Endothelial cell of umbilical vein (primary cell): ENCODE results near the gene OSBPL5. TPM values are rescaled to one million over a fixed set of nuclear protein-coding genes. Genes with fewer than 3 reads are reported as not detected.

Experiments
- BruUV-seq: library from RNA; stranded (reverse); fragments of 400-500 nt; replicated peaks from 2 replicates; lab custom pipeline; 2021; lab: Mats Ljungman, UMichigan
- CTCF ChIA-PET: fragments of 300-600, 350-600 bp; sonication (Branson Sonifier 250); formaldehyde crosslinking; loops from one replicate; lab custom pipeline; 2021; ENCODE audit warnings: antibody characterized with exemption, inconsistent platforms; lab: Charles Lee
- POLR2A ChIA-PET: fragments of 300-600, 350-600 bp; sonication (Branson Sonifier 250); formaldehyde crosslinking; loops from one replicate; lab custom pipeline; 2021; ENCODE audit warnings: antibody characterized with exemption, inconsistent platforms; lab: Charles Lee
- DNase-seq: peaks from one replicate; pipeline ENCODE4 v3.0.0-alpha.2; 2011; ENCODE audit warnings: low read depth, low spot score
- FAIRE-seq: peaks from 2 replicates; lab custom pipeline; 2011; peaks lifted over from hg19 to GRCh38; lab: Jason Lieb, UNC
- H2AFZ ChIP-seq: 2 replicates; pipeline ENCODE4 v1.6.0; 2012; ENCODE audit warnings: low read depth, low read length, control low read depth, inconsistent platforms
- H3K27ac ChIP-seq: 2 replicates; pipeline ENCODE4 v1.5.1; 2011; ENCODE audit warnings: low read depth, mild to moderate bottlenecking, control low read depth, low read length, moderate library complexity; ENCODE audit not compliant: insufficient read depth
- H3K27me3 ChIP-seq, 2 experiments: 2 replicates each; pipeline versions ENCODE4 v1.6.0 to v1.6.1; 2011; ENCODE audit warnings: low read length in 2 of 2, mixed read lengths in 1 of 2; ENCODE audit not compliant: control insufficient read depth in 2 of 2, insufficient read depth in 2 of 2
- H3K36me3 ChIP-seq, 2 experiments: 2 replicates in 1 of 2; 3 replicates in 1 of 2; pipeline ENCODE4 v1.5.1; 2011; ENCODE audit warnings: low read length in 2 of 2, mild to moderate bottlenecking in 1 of 2, moderate library complexity in 1 of 2; ENCODE audit not compliant: control insufficient read depth in 2 of 2, insufficient read depth in 2 of 2; ENCODE audit errors: extremely low read depth in 1 of 2
- H3K4me1 ChIP-seq: 3 replicates; pipeline ENCODE4 v1.5.1; 2011; ENCODE audit warnings: mild to moderate bottlenecking, low read length; ENCODE audit not compliant: control insufficient read depth, insufficient read depth; ENCODE audit errors: extremely low read depth
- H3K4me2 ChIP-seq: 2 replicates; pipeline ENCODE4 v1.6.1; 2011; ENCODE audit warnings: low read length, control low read depth, mixed read lengths; ENCODE audit not compliant: insufficient read depth
- H3K4me3 ChIP-seq, 3 experiments: fragments of 200-600 bp in 1 of 3; sonication (generic), shearing (Covaris generic) in 1 of 3; replicated peaks in 1 of 3; 2 replicates each; pipeline ENCODE4 v1.5.1; 2011 to 2016; ENCODE audit warnings: control low read depth in 3 of 3, low read length in 3 of 3, mild to moderate bottlenecking in 2 of 3, inconsistent platforms in 1 of 3, low read depth in 1 of 3, moderate library complexity in 1 of 3; ENCODE audit not compliant: insufficient read depth in 1 of 3
- H3K79me2 ChIP-seq: 2 replicates; pipeline ENCODE4 v1.6.0; 2012; ENCODE audit warnings: low read length, inconsistent platforms; ENCODE audit not compliant: control insufficient read depth, insufficient read depth
- H3K9ac ChIP-seq: replicated peaks from 2 replicates; pipeline ENCODE3; 2011; ENCODE audit warnings: low read length, control low read depth; ENCODE audit not compliant: insufficient read depth; ENCODE audit errors: extremely low read depth
- H3K9me1 ChIP-seq: replicated peaks from 3 replicates; pipeline ENCODE4 v1.6.0; 2011; ENCODE audit warnings: mild to moderate bottlenecking, low read length; ENCODE audit not compliant: control insufficient read depth, insufficient read depth; ENCODE audit errors: extremely low read depth
- H3K9me3 ChIP-seq: replicated peaks from 2 replicates; pipeline ENCODE4 v1.5.1; 2012; ENCODE audit warnings: low read length, inconsistent platforms; ENCODE audit not compliant: control insufficient read depth, insufficient read depth
- H4K20me1 ChIP-seq: replicated peaks from 2 replicates; pipeline ENCODE3; 2011; ENCODE audit warnings: mild to moderate bottlenecking, low read length; ENCODE audit not compliant: control insufficient read depth, insufficient read depth; ENCODE audit errors: extremely low read depth
- EZH2 ChIP-seq: IDR thresholded peaks from 2 replicates; pipeline ENCODE4 v1.6.1; 2012; ENCODE audit warnings: borderline replicate concordance, low read depth, mild to moderate bottlenecking, moderate library complexity, low read length, inconsistent platforms; ENCODE audit not compliant: severe bottlenecking
- FOS ChIP-seq: IDR thresholded peaks from 2 replicates; pipeline ENCODE4 v1.6.1; 2011; ENCODE audit warnings: mild to moderate bottlenecking, low read length, moderate library complexity, borderline replicate concordance; ENCODE audit not compliant: insufficient read depth
- GATA2 ChIP-seq: IDR thresholded peaks from 2 replicates; pipeline ENCODE4 v1.7.0; 2011; ENCODE audit warnings: low read depth, mild to moderate bottlenecking, moderate library complexity, mixed read lengths, low read length; ENCODE audit not compliant: insufficient read length, insufficient read depth
- JUN ChIP-seq: IDR thresholded peaks from 2 replicates; pipeline ENCODE4 v1.6.1; 2011; ENCODE audit warnings: borderline replicate concordance, low read depth; ENCODE audit not compliant: insufficient read length, insufficient read depth
- MYC ChIP-seq: IDR thresholded peaks from one replicate; pipeline ENCODE4 v1.6.1; 2011; ENCODE audit warnings: mild to moderate bottlenecking, low read depth, low read length
- POLR2A ChIP-seq: IDR thresholded peaks from 2 replicates; pipeline ENCODE4 v1.6.1; 2012; ENCODE audit warnings: low read depth, mild to moderate bottlenecking, control low read depth, low read length
- POLR2AphosphoS5 ChIP-seq: IDR thresholded peaks from 2 replicates; pipeline ENCODE4 v1.6.1; 2012; ENCODE audit warnings: low read depth, mild to moderate bottlenecking, control low read depth, low read length, moderate library complexity; ENCODE audit not compliant: insufficient read depth
- dilution Hi-C: fragments of 300-500 bp; cut with MboI; formaldehyde crosslinking; loops from one replicate; pipeline ENCODE4 v1.15.0; 2019; ENCODE audit warnings: low sequenced_read_pairs; ENCODE audit not compliant: extremely low pct_ligation_motif_present
- intact Hi-C: fragments of 100-400 bp; cut with micrococcal nuclease; formaldehyde crosslinking; loops from one replicate; pipeline ENCODE4 v1.10.0; 2022
- polyA plus RNA-seq, 4 experiments: library from polyadenylated mRNA; depleted of rRNA in 3 of 4; stranded (reverse) in 3 of 4; unstranded in 1 of 4; fragments of >200 nt; gene quantifications; 2 replicates each; pipeline versions ENCODE4 v1.2.1 to v1.2.3, GENCODE V29; 2011 to 2012; ENCODE audit warnings: missing spikeins in 1 of 4
- total RNA-seq: library from RNA; stranded (reverse); gene quantifications from 2 replicates; pipeline ENCODE4 v1.2.3, GENCODE V29; 2021
- TF ChIP-seq, protein P1 (sequence below), 2 donors: IDR thresholded peaks; 1 replicate in 1 of 2; 2 replicates in 1 of 2; pipeline ENCODE4 v1.5.1; 2011; ENCODE audit warnings: low read length in 2 of 2, mild to moderate bottlenecking in 2 of 2, moderate library complexity in 2 of 2, control low read depth in 1 of 2, inconsistent platforms in 1 of 2, low read depth in 1 of 2; ENCODE audit not compliant: insufficient read depth in 1 of 2; ENCODE audit errors: extremely low read depth in 1 of 2
- TF ChIP-seq, protein P2 (sequence below): IDR thresholded peaks from 2 replicates; pipeline ENCODE4 v1.6.1; 2011; ENCODE audit not compliant: insufficient read depth, insufficient read length

The OSBPL5 gene
- total and polyA plus RNA-seq, 2 donors (not counting 3 experiments of a cell fraction or from before 2014, with no cell fraction given): 8.7 to 37.7 TPM

DNA sequence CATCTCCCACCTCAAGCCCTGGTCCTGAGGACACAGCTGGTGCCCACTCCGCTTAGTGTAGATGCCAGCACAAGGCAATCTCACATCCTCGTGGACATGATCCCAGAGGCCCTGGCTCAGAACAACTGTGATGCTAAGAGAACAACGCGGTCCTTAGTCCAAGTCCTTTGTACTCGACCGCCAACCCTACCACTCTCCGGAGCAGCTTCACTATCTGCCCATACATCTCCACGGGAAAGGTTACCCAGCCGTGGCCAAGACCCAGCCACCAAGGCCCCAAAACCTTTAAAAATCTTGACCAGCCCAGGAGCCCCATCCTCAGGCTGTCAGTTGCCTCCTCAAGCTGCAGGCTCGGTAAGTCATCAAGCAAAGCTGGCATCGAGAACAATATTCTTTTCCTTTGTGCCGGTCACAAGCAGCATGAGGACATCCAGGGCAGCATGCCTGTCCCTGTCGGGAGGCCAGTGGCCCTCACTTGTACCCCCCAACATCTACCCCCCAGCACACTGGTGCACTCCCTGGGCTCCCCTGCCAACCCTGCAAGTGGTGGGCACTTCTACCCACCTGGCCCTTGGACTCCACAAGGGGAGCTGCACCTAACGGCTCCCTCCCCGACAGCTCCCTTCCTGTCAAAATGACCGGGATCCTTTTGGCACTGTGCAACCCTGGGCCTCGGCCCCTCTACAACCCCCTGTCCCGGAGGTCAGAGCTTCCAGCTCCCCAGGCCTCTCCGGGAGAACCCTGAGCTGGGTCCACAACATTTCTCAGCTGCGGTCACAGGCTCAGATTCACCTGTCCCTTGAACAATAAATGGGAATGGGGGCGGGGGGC is 2.5 kb downstream of the OSBPL5 start:
- intact Hi-C loops: loop anchor here (10.0 kb wide), 1 partner anchor 228 kb away; no protein-coding TSS in a partner anchor
- H3K4me3 ChIP-seq: no peak overlapping the region
- H3K36me3 ChIP-seq: no peaks in the 10 kb centered on the region
- no peak overlapping the region for H3K9ac ChIP-seq
- H3K27ac ChIP-seq: no peak overlapping the region
- no peaks in the 10 kb centered on the region for H3K9me1 ChIP-seq
- TF ChIP-seq, protein P1, sequence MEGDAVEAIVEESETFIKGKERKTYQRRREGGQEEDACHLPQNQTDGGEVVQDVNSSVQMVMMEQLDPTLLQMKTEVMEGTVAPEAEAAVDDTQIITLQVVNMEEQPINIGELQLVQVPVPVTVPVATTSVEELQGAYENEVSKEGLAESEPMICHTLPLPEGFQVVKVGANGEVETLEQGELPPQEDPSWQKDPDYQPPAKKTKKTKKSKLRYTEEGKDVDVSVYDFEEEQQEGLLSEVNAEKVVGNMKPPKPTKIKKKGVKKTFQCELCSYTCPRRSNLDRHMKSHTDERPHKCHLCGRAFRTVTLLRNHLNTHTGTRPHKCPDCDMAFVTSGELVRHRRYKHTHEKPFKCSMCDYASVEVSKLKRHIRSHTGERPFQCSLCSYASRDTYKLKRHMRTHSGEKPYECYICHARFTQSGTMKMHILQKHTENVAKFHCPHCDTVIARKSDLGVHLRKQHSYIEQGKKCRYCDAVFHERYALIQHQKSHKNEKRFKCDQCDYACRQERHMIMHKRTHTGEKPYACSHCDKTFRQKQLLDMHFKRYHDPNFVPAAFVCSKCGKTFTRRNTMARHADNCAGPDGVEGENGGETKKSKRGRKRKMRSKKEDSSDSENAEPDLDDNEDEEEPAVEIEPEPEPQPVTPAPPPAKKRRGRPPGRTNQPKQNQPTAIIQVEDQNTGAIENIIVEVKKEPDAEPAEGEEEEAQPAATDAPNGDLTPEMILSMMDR (IDR thresholded peaks at IDR 0.05; ENCODE audit: extremely low read depth in 1 of 2, insufficient read depth in 1 of 2, low read depth in 1 of 2, low read length in 2 of 2): no peak
- TF ChIP-seq JUN (no peak), MYC (no peak), POLR2AphosphoS5 (no peak), EZH2 (no peak), POLR2A (no peak), GATA2 (no peak), FOS (no peak)
- TF ChIP-seq, protein P2, sequence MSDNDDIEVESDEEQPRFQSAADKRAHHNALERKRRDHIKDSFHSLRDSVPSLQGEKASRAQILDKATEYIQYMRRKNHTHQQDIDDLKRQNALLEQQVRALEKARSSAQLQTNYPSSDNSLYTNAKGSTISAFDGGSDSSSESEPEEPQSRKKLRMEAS: no peak
- H3K4me2 ChIP-seq: no peak overlapping the region
- H4K20me1 ChIP-seq: no peaks in the 10 kb centered on the region
- dilution Hi-C loops: no loop called here
- no TSS peak for BruUV-seq
- no peaks in the 10 kb centered on the region for H3K27me3 ChIP-seq
- H3K9me3 ChIP-seq: no peaks in the 10 kb centered on the region
- H3K79me2 ChIP-seq: peaks cover 45% of the 10 kb centered on the region
- FAIRE-seq: no peak
- ChIA-PET CTCF (interaction anchor here (0.6 to 1.1 kb wide), 2 partner anchors 56 to 71 kb away, joined by 3 to 4 read pairs; no protein-coding TSS in a partner anchor), POLR2A (no interaction called here)
- no peak for DNase-seq
- no peak overlapping the region for H2AFZ ChIP-seq
- H3K4me1 ChIP-seq: peaks cover 7% of the 10 kb centered on the region
